Lung microvascular endothelial cell (primary cell): Measurements from ENCODE around the gene LGR6. TPM values are rescaled to one million over a fixed set of nuclear protein-coding genes. Genes with fewer than 3 reads are reported as not detected.
A peak's percentile ranks its signal among the peaks of the same experiment; 100 is the strongest.
"Not testable (repeated sequence)": the region's sequence is repeated elsewhere in the genome, so short reads cannot be mapped to it uniquely, and the experiment has no call there.

Source experiments
- DNase-seq, 2 donors: peaks; one replicate each; pipeline versions ENCODE4 v3.0.0 to v3.0.0-alpha.2; 2010; ENCODE audit warnings: low read depth in 2 of 2
- total RNA-seq: library from RNA; depleted of rRNA; stranded (reverse); fragments of >200 nt; gene quantifications from 2 replicates; pipeline ENCODE4 v1.2.1, GENCODE V29; 2014

LGR6 gene
- total RNA-seq, 1 donor from 2014 or later, result not detected

DNA sequence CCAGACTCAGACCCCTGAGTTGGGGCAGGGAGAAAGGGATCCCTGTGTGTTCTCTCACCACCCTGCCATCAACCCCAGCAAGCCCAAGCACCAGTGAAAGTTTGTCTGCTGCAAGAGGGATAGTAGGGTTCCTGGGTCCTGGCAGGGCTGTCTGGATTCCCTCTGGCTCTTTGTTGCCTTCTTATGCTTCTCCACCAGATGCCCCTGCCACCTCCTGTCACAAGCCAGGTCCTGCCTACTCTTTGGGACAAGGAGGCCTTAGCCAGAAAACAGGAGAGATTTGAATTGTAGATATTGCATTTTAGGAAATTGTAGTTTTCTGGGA lies 126.4 kb downstream of the LGR6 start:
- DNase-seq, result no peak

DNA sequence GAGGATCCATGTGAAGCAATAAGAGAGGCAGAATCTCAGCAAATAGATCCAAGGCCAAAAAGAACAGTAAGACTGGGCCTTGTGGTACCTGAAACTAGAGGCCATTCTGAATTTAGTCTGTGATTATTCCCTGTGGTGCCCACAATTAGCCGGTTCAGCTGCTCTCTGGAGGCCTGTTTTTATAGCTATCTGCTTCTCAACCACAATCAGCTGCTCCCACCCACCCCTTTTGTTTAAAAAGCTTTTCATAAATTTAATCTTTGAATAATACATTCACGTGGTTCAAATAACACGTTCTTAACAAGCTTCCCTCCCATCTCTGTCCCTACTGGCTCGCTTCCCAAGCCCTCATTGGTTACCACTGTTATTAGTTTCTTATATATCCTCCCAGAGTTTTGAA lies 130.1 kb downstream of the LGR6 start:
- DNase-seq, result no peak

DNA sequence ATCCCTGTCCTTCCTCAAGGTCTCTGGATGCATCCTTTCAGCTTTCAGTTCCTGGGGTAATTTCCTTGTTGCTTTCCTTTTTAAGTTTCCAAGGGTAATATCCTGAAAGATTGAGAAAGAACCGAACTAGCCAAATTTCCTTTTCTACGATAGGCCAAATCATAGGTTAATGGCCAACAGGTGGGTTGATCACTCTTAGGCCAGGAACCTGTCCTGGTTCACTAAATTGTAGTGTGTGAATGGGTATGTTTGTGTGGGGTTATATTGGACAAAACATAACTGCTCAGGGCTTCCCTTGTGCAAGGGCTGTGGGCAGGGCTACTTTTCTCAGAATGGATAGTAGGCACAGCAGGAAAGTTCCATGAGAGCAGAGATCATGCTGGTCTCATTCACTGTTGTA lies 131.0 kb downstream of the LGR6 start:
- no peak for DNase-seq

DNA sequence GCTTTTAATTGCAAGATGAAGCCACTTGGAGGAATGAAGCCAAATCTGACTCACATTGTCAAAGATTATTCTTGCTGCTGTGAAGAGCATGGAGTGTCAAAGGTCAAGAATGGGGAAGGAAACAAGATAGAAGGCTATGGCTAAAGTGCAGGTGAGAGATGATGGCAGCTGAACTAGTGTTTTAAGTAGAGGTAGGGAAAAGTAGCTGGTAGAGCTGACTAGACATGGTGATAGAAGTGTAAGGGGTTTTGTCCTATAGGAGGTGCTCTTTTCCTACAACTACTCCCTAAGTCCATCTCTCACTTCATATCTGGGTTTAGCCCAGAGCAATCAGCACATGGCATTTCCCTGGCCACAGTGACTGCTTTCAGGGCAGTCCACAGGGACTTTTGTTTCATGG lies 136.3 kb downstream of the LGR6 start:
- DNase-seq, result no peak

DNA sequence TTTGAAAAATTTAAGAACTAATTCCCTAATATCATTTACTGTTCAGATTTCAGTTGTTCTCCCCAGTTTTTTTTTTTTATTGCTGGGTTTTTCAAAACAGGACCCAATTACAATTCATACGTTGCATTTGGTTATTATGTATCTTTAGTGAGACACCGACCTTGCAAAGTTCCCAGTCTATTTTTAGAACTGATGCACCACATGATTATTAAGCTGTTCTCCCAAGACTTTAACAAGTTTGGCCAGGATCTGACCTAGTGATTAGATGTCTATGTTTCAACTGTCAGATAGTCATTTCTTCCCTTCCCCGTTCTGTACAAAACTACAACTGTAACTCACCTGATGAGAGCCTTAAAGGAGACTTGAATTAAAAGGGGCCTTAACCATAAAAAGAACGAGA lies 140.3 kb downstream of the LGR6 start:
- no peak for DNase-seq

DNA sequence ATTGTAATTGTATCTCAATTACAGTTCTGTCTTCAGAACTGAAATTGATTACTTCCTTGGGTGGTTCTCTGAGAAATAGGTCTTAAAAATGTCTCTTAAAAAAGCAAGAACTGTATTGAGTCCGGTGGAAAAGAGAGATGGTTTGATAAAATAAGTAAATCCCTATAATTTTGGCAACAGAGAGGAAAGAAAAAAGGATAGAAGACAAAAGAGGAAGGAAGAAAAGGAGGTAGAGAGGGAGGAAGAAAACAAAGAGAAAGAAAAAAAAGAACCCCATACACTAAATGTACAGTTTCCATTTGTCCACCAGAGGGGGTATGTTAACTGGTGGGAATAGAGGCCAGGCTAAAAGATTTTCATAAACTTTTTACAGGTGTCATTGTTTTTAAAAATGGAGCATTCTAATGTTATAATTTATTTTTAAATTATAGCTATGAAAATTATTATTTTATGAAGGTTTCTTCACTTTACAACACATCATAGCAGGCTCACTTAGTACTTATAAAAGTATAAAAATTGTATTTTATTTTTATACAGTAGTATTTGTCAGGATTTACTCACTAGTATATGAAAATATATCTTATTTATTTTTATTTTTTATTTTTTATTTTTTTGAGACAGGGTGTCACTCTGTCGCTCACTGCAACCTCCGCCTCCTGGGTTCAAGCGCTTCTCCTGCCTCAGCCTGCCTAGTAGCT lies 150.2 kb downstream of the LGR6 start:
- peak; percentile 50 to 62 for DNase-seq

DNA sequence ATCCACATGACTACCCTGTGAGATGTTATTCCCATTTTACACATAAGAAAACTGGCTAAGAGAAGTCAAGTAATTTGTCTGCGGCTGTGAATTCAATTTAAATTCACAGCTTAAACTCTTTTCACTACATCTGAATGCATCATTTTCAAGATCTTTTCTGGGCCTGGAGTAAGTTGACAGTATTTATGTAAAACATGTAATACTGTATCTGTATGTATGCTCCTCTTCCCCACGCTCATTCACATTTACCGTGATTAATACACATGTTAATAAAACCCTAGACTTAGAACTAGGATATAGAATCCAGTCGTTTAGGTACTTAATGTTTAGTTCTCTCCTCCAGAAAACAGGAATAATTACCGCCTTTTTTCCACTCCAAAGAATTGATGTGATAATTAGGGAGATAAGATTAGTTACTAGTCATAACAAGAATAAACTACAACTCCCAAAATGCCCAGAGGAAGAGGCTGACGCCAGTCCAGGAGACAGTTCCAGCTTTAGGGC lies 154.5 kb downstream of the LGR6 start:
- DNase-seq, result peak in 1 of 2 donors; percentile 1

DNA sequence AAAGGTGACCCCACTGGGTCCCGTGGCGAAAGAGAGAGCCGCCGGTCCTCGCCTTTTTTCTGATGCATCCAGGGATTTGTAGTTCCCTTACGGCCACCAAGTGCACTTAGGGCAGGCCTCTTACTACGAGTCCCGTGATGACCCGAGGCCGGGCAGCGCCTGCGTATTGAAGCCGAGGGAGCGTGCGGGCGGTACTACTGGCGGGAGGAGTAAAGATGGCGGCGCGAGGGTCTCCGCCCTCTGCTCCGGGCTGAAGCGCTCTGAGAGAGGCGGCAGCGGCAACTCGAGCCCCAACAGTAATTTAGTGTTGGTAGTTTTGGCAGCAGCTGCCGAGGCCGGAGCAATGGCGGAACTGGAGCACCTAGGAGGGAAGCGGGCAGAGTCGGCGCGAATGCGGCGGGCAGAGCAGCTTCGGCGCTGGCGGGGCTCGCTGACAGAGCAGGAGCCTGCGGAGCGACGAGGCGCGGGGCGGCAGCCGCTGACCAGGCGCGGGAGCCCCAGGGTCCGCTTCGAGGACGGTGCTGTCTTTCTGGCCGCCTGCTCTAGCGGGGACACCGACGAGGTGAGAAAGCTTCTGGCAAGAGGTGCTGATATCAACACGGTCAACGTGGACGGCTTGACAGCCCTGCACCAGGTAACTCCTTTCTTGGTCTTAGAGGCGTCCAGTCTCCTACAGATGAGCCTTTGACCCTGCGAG lies 155.1 kb downstream of the LGR6 start, which contains the start of gene PPP1R12B:
Gene PPP1R12B (plus strand): TSS at position 191 of the 697 bp plus-strand sequence. CDS start 153 bp downstream, at position 344.
- DNase-seq, result peak; percentile 99

DNA sequence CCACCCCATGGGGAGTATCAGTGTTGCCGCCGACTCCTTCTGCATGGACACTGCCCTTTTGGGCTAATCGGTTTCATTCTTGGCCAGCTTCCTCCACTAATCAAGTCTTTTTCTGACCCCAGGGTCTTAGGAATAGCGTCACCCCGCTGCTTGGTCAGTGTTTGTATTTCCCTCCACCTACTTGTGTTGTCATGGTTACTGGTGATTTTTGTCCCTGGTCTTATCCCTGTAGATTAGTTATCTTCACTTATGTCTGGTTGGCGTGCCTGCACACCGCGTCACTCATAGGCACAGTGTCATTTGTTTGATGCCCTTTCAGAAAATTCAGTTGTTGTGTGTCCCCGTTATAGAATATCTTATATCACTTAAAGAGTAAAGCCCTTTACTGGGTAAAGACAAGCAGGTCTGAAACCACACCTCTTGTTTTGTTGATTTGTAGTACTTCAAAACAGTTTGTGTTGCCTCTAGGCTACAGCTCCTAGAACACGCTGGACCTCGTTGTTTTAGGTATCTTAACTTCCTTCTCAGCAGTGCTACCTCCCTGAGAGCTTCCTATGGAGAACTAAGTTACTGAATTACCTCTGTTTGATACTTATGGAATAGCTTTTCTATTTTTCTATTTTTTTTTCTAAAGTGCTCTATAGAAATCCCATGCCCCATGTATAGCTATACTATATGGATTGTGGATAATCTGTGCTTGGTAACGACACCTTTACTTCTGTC lies 155.8 kb downstream of the LGR6 start:
- peak; percentile 64 to 95 for DNase-seq

DNA sequence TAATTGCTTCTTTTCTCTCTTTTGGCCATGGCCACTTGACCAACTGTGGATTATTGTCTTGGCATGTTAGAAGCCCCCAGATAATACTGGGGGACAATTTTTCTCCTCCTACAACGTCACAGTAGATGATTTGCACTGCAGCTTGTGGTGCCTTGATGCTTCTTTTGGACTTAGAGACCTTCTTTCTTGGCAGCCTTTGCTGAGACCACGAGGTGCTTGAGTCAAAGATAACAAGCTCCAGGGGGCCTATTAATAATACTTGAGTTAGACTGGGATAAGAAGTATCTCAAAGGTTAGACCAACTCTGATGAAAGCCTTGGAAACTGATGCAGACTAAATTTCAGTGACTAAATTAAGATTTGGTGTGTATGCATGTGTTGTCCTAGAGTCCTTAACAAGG lies 158.1 kb downstream of the LGR6 start:
- DNase-seq, result no peak

DNA sequence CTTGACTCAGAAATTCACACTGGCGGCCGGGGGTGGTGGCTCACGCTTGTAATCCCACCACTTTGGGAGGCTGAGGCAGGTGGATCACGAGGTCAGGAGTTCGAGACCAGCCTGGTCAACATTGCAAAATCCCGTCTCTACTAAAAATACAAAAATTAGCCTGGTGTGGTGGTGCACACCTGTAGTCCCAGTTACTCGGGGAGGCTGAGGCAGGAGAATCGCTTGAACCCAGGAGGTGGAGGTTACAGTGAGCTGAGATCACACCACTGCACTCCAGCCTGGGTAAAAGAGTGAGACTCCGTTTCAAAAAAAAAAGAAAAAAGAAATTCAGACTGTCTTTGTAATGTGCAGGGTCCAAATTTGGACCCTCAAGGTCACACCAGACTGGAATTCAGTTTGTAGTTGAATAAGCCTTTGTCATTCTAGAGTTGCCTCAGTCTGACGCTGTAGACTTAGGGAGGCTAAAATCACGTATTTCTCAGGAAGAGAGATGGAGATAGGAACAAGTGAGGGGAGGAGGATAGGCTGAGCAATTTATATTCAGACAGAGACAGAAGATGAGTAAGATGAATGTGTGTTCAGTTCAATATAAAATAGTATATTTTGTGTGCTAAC lies 159.1 kb downstream of the LGR6 start:
- not testable (repeated sequence) for DNase-seq

DNA sequence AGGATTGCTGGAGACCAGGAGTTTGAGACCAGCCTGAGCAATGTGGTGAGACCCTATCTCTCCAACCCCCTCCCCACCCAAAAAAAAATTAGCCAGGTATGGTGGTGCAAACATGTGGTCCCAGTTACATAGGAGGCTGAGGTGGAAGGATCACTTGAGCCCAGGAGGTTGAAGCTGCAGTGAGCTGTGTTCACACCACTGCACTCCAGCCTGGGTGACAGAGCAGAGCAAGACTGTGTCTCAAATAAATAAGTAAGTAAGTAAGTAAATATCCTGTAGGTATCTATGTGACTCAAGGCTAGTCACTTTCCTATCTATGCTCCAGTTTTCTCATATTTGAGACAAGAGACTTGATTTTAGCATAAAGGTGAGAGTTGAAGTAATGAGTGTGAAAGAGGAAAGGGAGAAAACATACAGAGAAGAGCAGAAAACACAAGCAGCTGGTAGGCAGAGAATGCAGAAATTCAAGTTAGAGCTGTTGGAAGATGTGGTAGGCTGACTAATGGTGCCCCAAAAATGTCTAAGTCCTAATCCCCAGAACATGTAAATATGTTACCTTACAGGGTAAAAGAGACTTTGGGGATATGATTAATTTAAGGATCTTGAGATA lies 162.4 kb downstream of the LGR6 start:
- no peak for DNase-seq

DNA sequence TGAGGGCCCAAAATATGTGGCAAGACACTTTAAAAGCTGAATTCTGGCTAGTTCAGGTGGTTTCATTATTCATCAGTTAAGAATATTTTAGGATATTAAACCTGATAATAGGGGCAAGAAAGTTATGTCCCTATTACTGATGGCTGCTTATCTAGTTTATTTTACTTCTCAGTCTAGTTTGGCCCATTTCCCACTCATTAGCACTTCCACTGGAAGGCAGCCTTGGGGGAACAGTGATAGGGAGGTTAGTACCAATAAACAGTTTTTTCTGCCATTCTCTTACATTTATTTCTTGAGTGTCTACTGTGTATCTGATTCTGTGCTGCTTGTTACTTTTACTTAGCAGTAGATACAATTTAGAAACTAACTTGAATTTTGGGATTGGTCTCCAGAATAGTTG lies 163.9 kb downstream of the LGR6 start:
- no peak for DNase-seq

DNA sequence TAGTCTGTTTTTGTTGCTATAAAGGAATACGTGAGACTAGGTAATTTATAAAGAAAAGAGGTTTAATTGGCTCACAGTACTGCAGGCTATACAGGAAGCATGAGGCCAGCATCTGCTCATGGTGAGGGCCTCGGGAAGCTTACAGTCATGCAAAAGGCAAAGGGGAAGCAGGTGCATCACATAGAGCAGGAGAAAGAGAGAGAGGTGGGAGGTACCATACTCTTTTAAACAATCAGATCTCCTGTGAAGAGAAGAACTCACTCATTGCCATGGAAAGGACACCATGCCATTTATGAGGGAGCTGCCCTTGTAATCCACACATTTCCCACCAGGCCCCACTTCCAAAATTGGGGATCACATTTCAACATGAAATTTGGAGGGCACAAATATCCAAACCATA lies 167.6 kb downstream of the LGR6 start:
- no peak for DNase-seq

DNA sequence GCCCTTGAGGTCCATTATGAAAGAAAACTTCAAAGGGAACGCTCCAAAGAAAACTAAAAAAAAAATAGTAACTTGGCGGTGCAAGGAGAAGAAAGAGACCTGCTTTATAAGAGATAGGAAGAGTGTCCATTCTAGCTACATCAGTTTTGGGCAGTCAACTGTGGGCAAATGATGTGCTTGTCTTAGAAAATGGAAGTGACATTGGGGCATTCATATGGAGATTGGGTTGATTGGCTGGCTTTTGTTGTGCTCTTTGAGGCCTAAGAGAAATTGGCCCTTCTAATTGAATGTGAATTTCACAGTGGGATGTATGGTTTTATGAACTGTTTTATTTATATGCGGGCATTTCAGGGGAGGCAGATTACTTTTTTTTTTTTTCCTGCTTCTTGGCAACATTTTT lies 168.1 kb downstream of the LGR6 start:
- no peak for DNase-seq

DNA sequence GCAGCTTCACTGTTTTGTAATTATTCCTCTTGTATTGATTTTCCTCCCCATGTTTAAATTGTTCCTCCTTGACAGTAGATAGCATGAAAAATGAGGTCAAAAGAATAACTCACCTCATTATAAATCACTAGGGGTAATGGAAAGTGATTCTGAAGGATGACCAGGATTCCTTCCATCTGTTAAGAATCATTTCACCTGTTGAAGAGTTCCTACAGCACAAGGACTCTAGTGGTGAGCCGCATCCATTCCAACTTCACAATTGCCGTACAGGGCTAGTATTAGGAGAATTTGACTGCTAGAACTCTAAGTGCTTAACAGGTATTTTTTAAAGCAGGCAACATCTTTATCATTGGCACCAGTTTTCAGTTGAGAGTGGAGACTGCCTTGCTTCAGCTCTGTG lies 168.6 kb downstream of the LGR6 start:
- DNase-seq, result no peak

DNA sequence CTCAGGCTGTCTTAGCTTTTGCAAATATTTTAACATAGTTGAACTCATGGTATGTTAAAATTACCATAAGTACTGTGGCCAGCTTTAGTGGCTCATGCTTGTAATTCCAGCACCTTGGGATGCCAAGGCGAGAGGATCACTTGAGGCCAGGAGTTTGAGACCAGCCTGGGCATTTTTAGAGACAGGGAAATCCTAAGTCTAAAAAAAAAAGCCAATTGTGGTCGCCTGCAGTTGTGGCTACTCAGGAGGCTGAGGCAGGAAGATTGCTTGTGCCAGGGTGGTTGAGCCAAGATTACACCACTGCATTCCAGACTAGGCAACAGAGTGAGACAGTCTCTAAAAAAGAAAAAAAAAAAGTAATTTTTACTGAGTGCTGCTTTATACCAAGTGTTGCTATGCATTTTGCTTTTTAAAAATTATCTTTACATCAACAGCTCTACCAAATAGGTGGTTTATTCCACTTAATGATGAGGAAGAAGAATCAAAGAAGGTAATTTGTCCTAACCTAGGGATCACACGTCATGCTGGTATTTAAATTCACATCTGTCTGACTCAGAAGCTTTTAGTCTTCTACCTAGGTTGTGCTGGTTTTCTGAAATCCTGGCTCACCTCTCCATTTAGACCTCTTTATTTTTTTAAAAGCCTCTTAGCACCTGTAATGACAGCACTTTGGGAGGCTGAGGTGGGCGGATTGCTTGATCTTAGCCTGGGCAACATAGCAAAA lies 171.7 kb downstream of the LGR6 start:
- DNase-seq, result no peak

DNA sequence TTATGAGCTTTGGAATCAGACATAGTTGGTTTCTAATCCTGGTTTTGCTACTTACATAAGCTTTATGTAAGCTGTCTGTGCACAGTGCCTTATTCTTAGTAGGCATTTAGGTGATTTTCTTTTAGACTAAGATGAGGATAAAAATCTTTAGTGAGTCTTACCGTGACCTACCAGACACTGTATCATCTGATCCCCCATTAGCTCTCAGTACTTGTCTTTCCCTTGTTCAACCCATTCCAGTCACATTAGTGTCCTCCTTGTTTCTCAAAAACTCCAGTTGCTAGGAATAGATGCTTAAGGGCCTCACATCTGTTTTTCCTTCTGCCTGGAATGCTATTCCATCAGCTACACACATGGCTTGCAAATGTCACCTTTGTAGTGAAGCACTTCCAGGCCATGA lies 173.7 kb downstream of the LGR6 start:
- no peak for DNase-seq
